ENCODE results near the gene HSD11B2.

Gene HSD11B2

DNA sequence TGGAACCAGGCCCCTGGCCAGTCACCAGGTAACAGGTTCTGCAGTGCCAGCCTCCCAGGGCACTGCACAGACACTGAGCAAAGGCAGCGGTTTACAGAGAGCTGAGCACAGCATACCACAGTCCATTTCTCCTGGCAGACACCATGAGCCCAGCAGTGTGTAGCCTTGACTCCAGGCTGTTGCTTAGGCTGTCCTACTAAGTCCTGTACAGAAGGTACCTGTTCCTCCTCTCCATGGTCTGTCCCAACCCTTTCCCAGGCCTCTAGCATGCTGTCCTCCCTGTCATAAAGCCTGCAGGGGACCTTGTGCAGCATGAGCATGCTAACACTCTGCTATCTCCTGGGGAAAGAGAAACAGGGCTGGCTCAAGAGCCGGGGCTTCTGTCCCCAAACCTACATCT is 30.0 kb downstream of the HSD11B2 start:
- TF ChIP-seq SIN3A (IDR thresholded peaks at IDR 0.05; ENCODE audit: borderline replicate concordance, insufficient read depth, low read length) (no peak), POLR2AphosphoS5 (IDR thresholded peaks at IDR 0.05; ENCODE audit: low read depth, low read length) (no peak)

DNA sequence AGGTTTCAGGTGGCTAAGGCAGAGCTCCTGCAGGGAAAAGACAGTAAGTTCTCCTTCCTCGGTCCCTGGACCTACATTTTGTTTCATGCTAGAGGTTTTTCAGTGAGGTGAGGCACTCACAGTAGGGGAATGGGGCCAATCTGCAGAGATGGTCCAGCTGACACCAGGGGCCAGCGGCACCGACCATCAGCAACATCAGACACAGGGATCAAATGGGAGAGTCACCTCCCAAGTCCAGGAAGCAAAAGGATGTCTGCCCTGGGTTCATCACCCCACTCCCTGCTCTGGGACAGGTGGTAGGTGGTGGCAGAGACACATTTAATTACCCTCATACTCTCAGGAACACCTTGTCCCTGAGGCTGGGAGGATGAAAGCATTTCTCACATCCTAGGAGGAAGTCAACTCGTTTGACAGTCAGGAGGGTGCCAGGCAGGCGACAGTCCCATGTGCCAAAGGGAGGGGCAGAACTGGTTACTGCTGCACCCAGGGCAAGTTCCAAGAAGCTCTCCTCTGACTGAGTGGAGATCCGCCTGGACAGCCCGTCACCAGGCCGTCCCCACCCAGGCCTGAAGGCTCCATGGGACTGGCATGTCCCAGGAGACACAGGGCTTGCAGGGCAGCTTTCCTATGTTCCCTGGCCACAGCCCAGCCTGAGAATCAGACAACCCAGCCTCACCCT is 30.8 kb downstream of the HSD11B2 start:
- TF ChIP-seq TAF1 (IDR thresholded peaks at IDR 0.05; ENCODE audit: borderline replicate concordance, insufficient read depth, low read length) (no peak), POLR2AphosphoS5 (IDR thresholded peaks at IDR 0.05; ENCODE audit: low read depth, low read length) (no peak), FOXP2 (optimal IDR thresholded peaks at IDR 0.05; ENCODE audit: borderline replicate concordance, extremely low read depth, extremely low read length, insufficient read depth) (no peak)

GRCh38 chr16:67462279-67462655 is 31.3 kb downstream of the HSD11B2 start:
- TF ChIP-seq FOXP2 (optimal IDR thresholded peaks at IDR 0.05; ENCODE audit: borderline replicate concordance, extremely low read depth, extremely low read length, insufficient read depth) (no peak), REST (IDR thresholded peaks at IDR 0.05; ENCODE audit: insufficient read depth in 1 of 2, low read depth in 2 of 2, low read length in 2 of 2) (no peak), TAF1 (IDR thresholded peaks at IDR 0.05; ENCODE audit: borderline replicate concordance, insufficient read depth, low read length) (no peak), POLR2AphosphoS5 (IDR thresholded peaks at IDR 0.05; ENCODE audit: low read depth, low read length) (no peak), SIN3A (IDR thresholded peaks at IDR 0.05; ENCODE audit: borderline replicate concordance, insufficient read depth, low read length) (no peak)

- TF ChIP-seq TAF1 (IDR thresholded peaks at IDR 0.05; ENCODE audit: borderline replicate concordance, insufficient read depth, low read length) (no peak), SIN3A (IDR thresholded peaks at IDR 0.05; ENCODE audit: borderline replicate concordance, insufficient read depth, low read length) (no peak), FOXP2 (optimal IDR thresholded peaks at IDR 0.05; ENCODE audit: borderline replicate concordance, extremely low read depth, extremely low read length, insufficient read depth) (no peak), POLR2AphosphoS5 (IDR thresholded peaks at IDR 0.05; ENCODE audit: low read depth, low read length) (no peak), REST (IDR thresholded peaks at IDR 0.05; ENCODE audit: insufficient read depth in 1 of 2, low read depth in 2 of 2, low read length in 2 of 2) (no peak)
Measured at GRCh38 chr16:67463059-67463458, 32.1 kb downstream of the HSD11B2 start.

GRCh38 chr16:67463691-67464090 is 32.8 kb downstream of the HSD11B2 start:
- no peak for TF ChIP-seq POLR2AphosphoS5 (IDR thresholded peaks at IDR 0.05; ENCODE audit: low read depth, low read length)
- TF ChIP-seq SIN3A (IDR thresholded peaks at IDR 0.05; ENCODE audit: borderline replicate concordance, insufficient read depth, low read length), result no peak
- TF ChIP-seq TAF1 (IDR thresholded peaks at IDR 0.05; ENCODE audit: borderline replicate concordance, insufficient read depth, low read length), result no peak
- no peak for TF ChIP-seq REST (IDR thresholded peaks at IDR 0.05; ENCODE audit: insufficient read depth in 1 of 2, low read depth in 2 of 2, low read length in 2 of 2)
- TF ChIP-seq FOXP2 (optimal IDR thresholded peaks at IDR 0.05; ENCODE audit: borderline replicate concordance, extremely low read depth, extremely low read length, insufficient read depth), result no peak

- TF ChIP-seq FOXP2 (optimal IDR thresholded peaks at IDR 0.05; ENCODE audit: borderline replicate concordance, extremely low read depth, extremely low read length, insufficient read depth), result no peak
- TF ChIP-seq POLR2AphosphoS5 (IDR thresholded peaks at IDR 0.05; ENCODE audit: low read depth, low read length), result no peak
- TF ChIP-seq TAF1 (IDR thresholded peaks at IDR 0.05; ENCODE audit: borderline replicate concordance, insufficient read depth, low read length), result no peak
- TF ChIP-seq SIN3A (IDR thresholded peaks at IDR 0.05; ENCODE audit: borderline replicate concordance, insufficient read depth, low read length), result no peak
- no peak for TF ChIP-seq REST (IDR thresholded peaks at IDR 0.05; ENCODE audit: insufficient read depth in 1 of 2, low read depth in 2 of 2, low read length in 2 of 2)
Measured at GRCh38 chr16:67464565-67464964, 33.6 kb downstream of the HSD11B2 start.

Data from PFSK-1 (cell line).